ENCODE data around the gene BRD1. TPM values are rescaled to one million over a fixed set of nuclear protein-coding genes. Genes with fewer than 3 reads are reported as not detected.

The BRD1 gene
- total RNA-seq, 1 donor from 2014 or later = 40.3 TPM

DNA sequence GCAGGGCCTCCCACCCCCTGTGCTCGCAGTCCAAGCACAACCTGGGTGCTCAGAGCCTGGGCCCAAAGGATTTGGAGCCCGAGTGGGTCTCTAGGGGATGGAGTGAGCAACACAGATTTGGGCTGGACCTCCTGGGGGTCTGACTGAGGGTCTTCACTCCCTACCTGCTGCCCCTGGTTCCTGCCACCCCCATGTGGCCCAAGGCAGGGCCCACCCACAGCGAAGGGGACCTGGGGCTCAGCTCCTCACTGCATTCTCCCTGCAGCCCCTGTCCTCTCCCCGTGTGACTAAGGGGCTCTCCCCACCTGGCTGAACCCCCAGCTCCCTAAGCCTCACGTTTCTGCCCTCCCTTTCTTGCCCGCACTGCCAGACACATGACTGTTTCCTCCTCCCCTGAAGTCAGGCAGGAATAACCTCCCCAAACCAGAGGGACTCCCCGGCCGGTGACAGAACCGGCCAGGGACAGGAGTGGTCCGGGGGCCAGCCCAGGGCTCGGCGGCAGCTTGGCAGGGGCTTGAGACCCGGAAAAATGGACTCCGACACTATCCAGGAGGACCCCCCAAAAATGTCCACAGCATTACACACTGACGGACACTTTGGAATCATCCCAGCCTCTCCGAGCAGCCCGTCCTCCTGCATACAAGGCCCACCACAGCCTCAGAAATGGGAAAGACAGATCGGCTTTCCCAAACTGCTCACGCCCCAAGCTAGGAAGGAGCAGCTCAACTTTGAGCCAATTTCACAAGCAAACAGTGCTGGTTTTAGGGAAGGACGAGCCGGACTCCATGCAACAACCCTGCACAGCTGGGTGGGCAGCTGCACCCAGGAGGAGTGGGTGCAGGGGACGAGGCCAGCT lies 57.8 kb downstream of the BRD1 start:
- H3K4me1 Mint-ChIP-seq (ENCODE audit: unreplicated experiment) = no peaks in the 10 kb centered on the region
- H3K9me3 Mint-ChIP-seq (ENCODE audit: unreplicated experiment) = peaks cover 7% of the 10 kb centered on the region
- H3K27ac Mint-ChIP-seq (ENCODE audit: unreplicated experiment) = no peak overlapping the region
- H3K4me3 Mint-ChIP-seq (ENCODE audit: unreplicated experiment) = no peak overlapping the region
- peaks cover 1% of the 10 kb centered on the region for H3K27me3 Mint-ChIP-seq (ENCODE audit: unreplicated experiment)
- no peak for DNase-seq (ENCODE audit: low spot score)
- TF ChIP-seq, protein P1, sequence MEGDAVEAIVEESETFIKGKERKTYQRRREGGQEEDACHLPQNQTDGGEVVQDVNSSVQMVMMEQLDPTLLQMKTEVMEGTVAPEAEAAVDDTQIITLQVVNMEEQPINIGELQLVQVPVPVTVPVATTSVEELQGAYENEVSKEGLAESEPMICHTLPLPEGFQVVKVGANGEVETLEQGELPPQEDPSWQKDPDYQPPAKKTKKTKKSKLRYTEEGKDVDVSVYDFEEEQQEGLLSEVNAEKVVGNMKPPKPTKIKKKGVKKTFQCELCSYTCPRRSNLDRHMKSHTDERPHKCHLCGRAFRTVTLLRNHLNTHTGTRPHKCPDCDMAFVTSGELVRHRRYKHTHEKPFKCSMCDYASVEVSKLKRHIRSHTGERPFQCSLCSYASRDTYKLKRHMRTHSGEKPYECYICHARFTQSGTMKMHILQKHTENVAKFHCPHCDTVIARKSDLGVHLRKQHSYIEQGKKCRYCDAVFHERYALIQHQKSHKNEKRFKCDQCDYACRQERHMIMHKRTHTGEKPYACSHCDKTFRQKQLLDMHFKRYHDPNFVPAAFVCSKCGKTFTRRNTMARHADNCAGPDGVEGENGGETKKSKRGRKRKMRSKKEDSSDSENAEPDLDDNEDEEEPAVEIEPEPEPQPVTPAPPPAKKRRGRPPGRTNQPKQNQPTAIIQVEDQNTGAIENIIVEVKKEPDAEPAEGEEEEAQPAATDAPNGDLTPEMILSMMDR (IDR thresholded peaks at IDR 0.05; ENCODE audit: unreplicated experiment) = no peak
- H3K36me3 Mint-ChIP-seq (ENCODE audit: low read depth, unreplicated experiment) = peaks cover 15% of the 10 kb centered on the region

DNA sequence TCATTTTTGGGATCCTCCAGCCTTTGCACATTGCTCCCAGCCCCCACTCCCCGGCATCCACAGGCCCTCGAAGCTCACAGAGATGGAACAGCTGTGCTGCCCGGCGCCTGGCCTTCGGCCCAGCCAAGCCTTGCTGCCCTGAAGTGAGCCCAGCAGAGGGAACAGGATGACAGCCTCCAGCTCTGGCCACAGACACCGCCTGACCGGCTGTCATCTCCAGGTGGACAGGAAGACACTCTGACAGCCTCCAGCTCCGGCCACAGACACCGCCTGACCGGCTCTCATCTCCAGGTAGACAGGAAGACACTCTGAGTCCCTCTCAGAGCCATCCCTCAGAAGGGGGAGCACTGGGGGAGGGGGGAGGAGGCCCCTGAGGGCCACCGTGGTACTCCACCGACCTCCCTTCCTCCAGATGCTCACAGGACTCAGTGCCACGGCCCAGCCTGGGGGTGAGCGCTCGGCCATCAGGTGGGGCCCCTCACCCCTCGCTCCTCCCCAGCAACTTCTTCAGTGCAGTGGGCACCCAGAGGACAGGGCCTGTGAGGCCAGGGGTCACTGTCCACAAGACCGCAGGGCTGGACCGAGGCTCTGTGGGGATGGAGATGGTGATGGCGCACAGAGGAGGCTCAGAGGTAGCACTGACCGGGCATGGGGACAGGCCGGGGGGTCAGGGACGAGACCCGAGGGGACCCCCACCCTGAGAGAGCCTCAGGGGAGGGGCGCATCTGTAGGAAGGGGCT lies 58.6 kb downstream of the BRD1 start:
- DNase-seq (ENCODE audit: low spot score) = no peak
- no peak overlapping the region for H3K27ac Mint-ChIP-seq (ENCODE audit: unreplicated experiment)
- H3K9me3 Mint-ChIP-seq (ENCODE audit: unreplicated experiment) = peaks cover 7% of the 10 kb centered on the region
- TF ChIP-seq, protein P1 (IDR thresholded peaks at IDR 0.05; ENCODE audit: unreplicated experiment) = no peak
- H3K4me1 Mint-ChIP-seq (ENCODE audit: unreplicated experiment) = no peaks in the 10 kb centered on the region
- H3K36me3 Mint-ChIP-seq (ENCODE audit: low read depth, unreplicated experiment) = peaks cover 9% of the 10 kb centered on the region
- no peak overlapping the region for H3K4me3 Mint-ChIP-seq (ENCODE audit: unreplicated experiment)
- H3K27me3 Mint-ChIP-seq (ENCODE audit: unreplicated experiment) = peaks cover 1% of the 10 kb centered on the region

DNA sequence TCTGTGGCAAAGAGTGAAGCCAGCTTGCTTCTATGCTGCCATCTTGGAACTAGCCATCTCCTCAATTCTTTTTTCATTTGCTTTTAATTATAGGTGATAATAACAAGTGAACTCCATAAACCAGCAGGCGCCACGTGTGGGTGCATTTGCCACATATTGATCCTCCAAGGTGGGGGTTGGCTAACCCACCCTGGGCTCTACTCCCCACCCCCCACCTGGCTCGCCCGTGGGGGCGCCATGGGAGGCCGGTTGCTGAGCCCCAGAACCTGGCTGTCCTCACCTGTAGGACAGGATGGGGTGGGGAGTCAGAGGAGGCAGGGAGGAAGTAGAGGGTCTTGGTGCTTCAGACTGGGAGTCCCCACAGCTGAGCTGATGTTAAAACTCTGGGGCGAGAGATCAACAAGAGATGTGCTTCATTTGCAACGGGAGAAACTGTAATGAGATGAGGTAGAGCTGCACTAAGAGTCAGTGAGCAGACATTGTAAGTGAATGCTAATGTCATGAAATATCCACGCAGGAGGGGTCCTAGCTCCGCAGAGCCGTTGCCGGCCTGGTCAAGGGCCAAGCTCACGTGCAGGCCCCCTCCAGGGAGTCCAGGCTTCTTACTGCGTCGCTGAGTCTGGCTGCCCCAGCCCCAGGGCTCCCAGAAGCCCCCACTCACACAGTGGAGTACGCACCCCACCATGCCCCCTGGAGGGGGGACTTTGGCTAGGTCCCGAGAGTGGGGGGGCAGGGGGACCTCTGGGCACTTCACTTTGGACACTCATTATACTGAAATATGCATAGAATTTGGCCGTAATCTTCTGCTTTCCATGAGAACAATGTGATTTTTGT lies 59.4 kb downstream of the BRD1 start:
- no peaks in the 10 kb centered on the region for H3K4me1 Mint-ChIP-seq (ENCODE audit: unreplicated experiment)
- H3K4me3 Mint-ChIP-seq (ENCODE audit: unreplicated experiment) = no peak overlapping the region
- H3K36me3 Mint-ChIP-seq (ENCODE audit: low read depth, unreplicated experiment) = peaks cover 4% of the 10 kb centered on the region
- peaks cover 7% of the 10 kb centered on the region for H3K9me3 Mint-ChIP-seq (ENCODE audit: unreplicated experiment)
- peaks cover 1% of the 10 kb centered on the region for H3K27me3 Mint-ChIP-seq (ENCODE audit: unreplicated experiment)
- TF ChIP-seq, protein P1 (IDR thresholded peaks at IDR 0.05; ENCODE audit: unreplicated experiment) = no peak
- H3K27ac Mint-ChIP-seq (ENCODE audit: unreplicated experiment) = no peak overlapping the region
- no peak for DNase-seq (ENCODE audit: low spot score)

DNA sequence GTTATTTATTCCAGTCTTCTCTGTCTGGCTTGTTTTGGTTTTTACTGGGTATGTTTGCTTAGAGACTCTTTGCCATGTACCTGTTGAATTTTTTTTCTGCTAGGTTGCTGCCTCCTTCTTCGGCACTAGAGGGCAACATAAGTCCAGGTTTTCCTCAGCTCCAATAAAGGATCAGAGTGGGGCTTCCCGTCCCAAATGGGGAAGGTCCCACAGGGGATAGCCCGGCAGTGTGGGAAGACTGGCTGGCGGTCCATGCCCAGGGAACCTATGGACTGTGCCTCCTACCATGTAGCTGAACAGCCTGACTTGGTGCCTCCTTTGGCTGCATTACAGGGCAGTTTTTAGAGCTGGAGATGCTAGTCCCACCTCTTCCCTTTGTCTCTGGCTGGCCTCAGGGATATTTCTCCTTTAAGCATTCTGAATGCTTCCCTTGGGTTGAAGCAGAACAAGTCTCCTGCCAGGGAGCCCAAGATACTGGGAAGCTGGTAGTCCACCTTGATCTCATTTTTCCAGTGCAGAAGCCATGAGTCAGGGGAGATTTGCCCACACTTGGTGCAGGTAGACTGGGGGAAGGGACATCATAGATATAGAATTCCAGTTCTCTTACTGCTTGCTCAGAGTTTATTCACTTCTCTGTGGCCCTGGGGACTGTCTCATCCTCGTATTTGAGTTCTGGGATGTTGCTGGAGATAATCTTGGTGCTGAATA lies 60.2 kb downstream of the BRD1 start:
- Mint-ChIP-seq H3K4me1 (ENCODE audit: unreplicated experiment) (no peaks in the 10 kb centered on the region), H3K4me3 (ENCODE audit: unreplicated experiment) (no peak overlapping the region), H3K27ac (ENCODE audit: unreplicated experiment) (no peak overlapping the region), H3K36me3 (ENCODE audit: low read depth, unreplicated experiment) (peaks cover 4% of the 10 kb centered on the region), H3K27me3 (ENCODE audit: unreplicated experiment) (peaks cover 1% of the 10 kb centered on the region), H3K9me3 (ENCODE audit: unreplicated experiment) (peaks cover 7% of the 10 kb centered on the region)
- DNase-seq (ENCODE audit: low spot score) = peak; percentile 40
- TF ChIP-seq, protein P1 (IDR thresholded peaks at IDR 0.05; ENCODE audit: unreplicated experiment) = peak; percentile 62

All from endothelial cell (in vitro differentiated cells).